Body of pancreas (tissue), 4 donors: ENCODE measurements around the gene MFSD6. TPM values are rescaled to one million over a fixed set of nuclear protein-coding genes. Genes with fewer than 3 reads are reported as not detected.

ENCODE experiments used
- ATAC-seq: fragments of 150-250 bp; one replicate; pipeline ENCODE4 v1.9.1; 2016
- DNase-seq, 4 donors: peaks; one replicate each; pipeline ENCODE4 v3.0.0-alpha.2; 2019
- H3K27ac ChIP-seq, 4 donors: fragments of 200-600 bp; sonication (generic); 1 replicate in 3 of 4; 2 replicates in 1 of 4; pipeline versions ENCODE4 v1.5.1 to v1.6.1; 2016 to 2019; ENCODE audit warnings: mild to moderate bottlenecking in 1 of 4, mixed read lengths in 1 of 4, moderate library complexity in 1 of 4
- H3K27me3 ChIP-seq, 2 donors: fragments of 200-600 bp; sonication (generic); one replicate each; pipeline ENCODE4 v1.6.0; 2016; ENCODE audit warnings: mild to moderate bottlenecking in 1 of 2
- H3K36me3 ChIP-seq, 2 donors: fragments of 200-600 bp; sonication (generic); replicated peaks in 1 of 2; 2 replicates each; pipeline ENCODE4 v1.5.1; 2016; ENCODE audit warnings: low read depth in 2 of 2; ENCODE audit not compliant: insufficient read depth in 1 of 2
- H3K4me1 ChIP-seq: fragments of 200-600 bp; sonication (generic); one replicate; pipeline ENCODE4 v1.6.0; 2016
- H3K4me3 ChIP-seq, 2 donors: fragments of 200-600 bp; sonication (generic); 1 replicate in 1 of 2; 2 replicates in 1 of 2; pipeline ENCODE4 v1.5.1; 2016 to 2019
- H3K9me3 ChIP-seq, 3 donors: fragments of 200-600 bp; sonication (generic); 1 replicate in 2 of 3; 2 replicates in 1 of 3; pipeline ENCODE4 v1.5.1; 2016
- POLR2A ChIP-seq, 3 donors: fragments of 450-650 bp; IDR thresholded peaks; one replicate each; pipeline ENCODE4 v1.6.1; 2016; ENCODE audit warnings: antibody characterized with exemption in 3 of 3, mild to moderate bottlenecking in 2 of 3
- WGBS, 2 donors: methylation state at CpG; one replicate each; pipeline ENCODE4 v1.1.5; 2017; 5-methylcytosine and 5-hydroxymethylcytosine counted together
- intact Hi-C: fragments of 100-400 bp; cut with DNase I; formaldehyde crosslinking; loops from one replicate; pipeline ENCODE4 v1.15.1; 2023
- total RNA-seq, 2 donors: library from RNA; depleted of rRNA; stranded (reverse); fragments of >200 nt; gene quantifications; one replicate each; pipeline ENCODE4 v1.1.0, GENCODE V29; 2016
- TF ChIP-seq, protein P1 (sequence below), 7 experiments: fragments of 450-650 bp in 4 of 7; fragments of 200-600 bp in 3 of 7; sonication (generic) in 3 of 7; IDR thresholded peaks; one replicate each; pipeline ENCODE4 v1.5.1; 2016 to 2019; ENCODE audit warnings: antibody characterized with exemption in 7 of 7

The MFSD6 gene
- total RNA-seq, 2 donors from 2014 or later: 38.7 to 46.8 TPM

GRCh38 chr2:190457256-190457655 is 49.1 kb downstream of the MFSD6 start:
- Histone ChIP-seq H3K27me3 (no peaks in the 10 kb centered on the region), H3K36me3 (no peaks in the 10 kb centered on the region)
- 89 to 93% methylated on average over 2 of the region's 2 CpGs for WGBS, 2 donors

GRCh38 chr2:190458352-190459107 is 50.4 kb downstream of the MFSD6 start:
- ATAC-seq: no peak
- no peak overlapping the region for H3K27ac ChIP-seq
- DNase-seq: no peak
- no peaks in the 10 kb centered on the region for H3K4me1 ChIP-seq
- intact Hi-C loops: no loop called here
- H3K36me3 ChIP-seq: no peaks in the 10 kb centered on the region
- WGBS, 2 donors: 81 to 95% methylated on average over 8 of the region's 8 CpGs
- H3K27me3 ChIP-seq: no peaks in the 10 kb centered on the region
- TF ChIP-seq, protein P1, sequence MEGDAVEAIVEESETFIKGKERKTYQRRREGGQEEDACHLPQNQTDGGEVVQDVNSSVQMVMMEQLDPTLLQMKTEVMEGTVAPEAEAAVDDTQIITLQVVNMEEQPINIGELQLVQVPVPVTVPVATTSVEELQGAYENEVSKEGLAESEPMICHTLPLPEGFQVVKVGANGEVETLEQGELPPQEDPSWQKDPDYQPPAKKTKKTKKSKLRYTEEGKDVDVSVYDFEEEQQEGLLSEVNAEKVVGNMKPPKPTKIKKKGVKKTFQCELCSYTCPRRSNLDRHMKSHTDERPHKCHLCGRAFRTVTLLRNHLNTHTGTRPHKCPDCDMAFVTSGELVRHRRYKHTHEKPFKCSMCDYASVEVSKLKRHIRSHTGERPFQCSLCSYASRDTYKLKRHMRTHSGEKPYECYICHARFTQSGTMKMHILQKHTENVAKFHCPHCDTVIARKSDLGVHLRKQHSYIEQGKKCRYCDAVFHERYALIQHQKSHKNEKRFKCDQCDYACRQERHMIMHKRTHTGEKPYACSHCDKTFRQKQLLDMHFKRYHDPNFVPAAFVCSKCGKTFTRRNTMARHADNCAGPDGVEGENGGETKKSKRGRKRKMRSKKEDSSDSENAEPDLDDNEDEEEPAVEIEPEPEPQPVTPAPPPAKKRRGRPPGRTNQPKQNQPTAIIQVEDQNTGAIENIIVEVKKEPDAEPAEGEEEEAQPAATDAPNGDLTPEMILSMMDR (IDR thresholded peaks at IDR 0.05): no peak
- no peak for TF ChIP-seq POLR2A (IDR thresholded peaks at IDR 0.05)
- no peak overlapping the region for H3K4me3 ChIP-seq
- no peaks in the 10 kb centered on the region for H3K9me3 ChIP-seq

More at GRCh38 chr2:190457256-190457655, 49.1 kb downstream of the MFSD6 start:
- Histone ChIP-seq H3K27ac (no peak overlapping the region), H3K4me3 (no peak overlapping the region), H3K4me1 (no peaks in the 10 kb centered on the region), H3K9me3 (no peaks in the 10 kb centered on the region)
- ATAC-seq (no peak), DNase-seq (no peak)
- TF ChIP-seq, protein P1 (IDR thresholded peaks at IDR 0.05): no peak
- TF ChIP-seq POLR2A (IDR thresholded peaks at IDR 0.05): no peak
- intact Hi-C loops: no loop called here

GRCh38 chr2:190459881-190460280 is 51.7 kb downstream of the MFSD6 start:
- no peaks in the 10 kb centered on the region for H3K27me3 ChIP-seq
- H3K4me1 ChIP-seq: no peaks in the 10 kb centered on the region
- intact Hi-C loops: no loop called here
- no peaks in the 10 kb centered on the region for H3K9me3 ChIP-seq
- TF ChIP-seq POLR2A (IDR thresholded peaks at IDR 0.05): no peak
- TF ChIP-seq, protein P1 (IDR thresholded peaks at IDR 0.05): no peak
- DNase-seq (no peak), ATAC-seq (no peak)
- H3K4me3 ChIP-seq: no peak overlapping the region
- no peak overlapping the region for H3K27ac ChIP-seq
- 78 to 80% methylated on average over 1 of the region's 1 CpG for WGBS, 2 donors
- H3K36me3 ChIP-seq: no peaks in the 10 kb centered on the region

GRCh38 chr2:190460487-190460886 is 52.3 kb downstream of the MFSD6 start:
- no peak for ATAC-seq
- WGBS, 2 donors: 71 to 85% methylated on average over 5 of the region's 5 CpGs
- no peak for DNase-seq
- Histone ChIP-seq H3K4me1 (no peaks in the 10 kb centered on the region), H3K9me3 (no peaks in the 10 kb centered on the region), H3K27ac (no peak overlapping the region), H3K4me3 (no peak overlapping the region), H3K36me3 (no peaks in the 10 kb centered on the region), H3K27me3 (no peaks in the 10 kb centered on the region)
- TF ChIP-seq, protein P1 (IDR thresholded peaks at IDR 0.05): no peak
- TF ChIP-seq POLR2A (IDR thresholded peaks at IDR 0.05): no peak
- intact Hi-C loops: no loop called here

- Histone ChIP-seq H3K4me1 (peaks cover 6% of the 10 kb centered on the region), H3K4me3 (no peak overlapping the region), H3K27ac (no peak overlapping the region), H3K36me3 (no peaks in the 10 kb centered on the region), H3K9me3 (no peaks in the 10 kb centered on the region), H3K27me3 (no peaks in the 10 kb centered on the region)
- intact Hi-C loops: no loop called here
- DNase-seq (no peak), ATAC-seq (no peak)
- TF ChIP-seq, protein P1 (IDR thresholded peaks at IDR 0.05): no peak
- TF ChIP-seq POLR2A (IDR thresholded peaks at IDR 0.05): no peak
- WGBS, 2 donors: 85 to 91% methylated on average over 2 of the region's 2 CpGs
Observed at GRCh38 chr2:190462181-190462580, 54.0 kb downstream of the MFSD6 start.
